Endothelial cell of umbilical vein (primary cell): ENCODE measurements around the gene IGFBPL1. TPM values are rescaled to one million over a fixed set of nuclear protein-coding genes. Genes with fewer than 3 reads are reported as not detected.

Source experiments
- BruUV-seq: library from RNA; stranded (reverse); fragments of 400-500 nt; replicated peaks from 2 replicates; lab custom pipeline; 2021; lab: Mats Ljungman, UMichigan
- CTCF ChIA-PET: fragments of 300-600, 350-600 bp; sonication (Branson Sonifier 250); formaldehyde crosslinking; loops from one replicate; lab custom pipeline; 2021; ENCODE audit warnings: antibody characterized with exemption, inconsistent platforms; lab: Charles Lee
- POLR2A ChIA-PET: fragments of 300-600, 350-600 bp; sonication (Branson Sonifier 250); formaldehyde crosslinking; loops from one replicate; lab custom pipeline; 2021; ENCODE audit warnings: antibody characterized with exemption, inconsistent platforms; lab: Charles Lee
- DNase-seq: peaks from one replicate; pipeline ENCODE4 v3.0.0-alpha.2; 2011; ENCODE audit warnings: low read depth, low spot score
- FAIRE-seq: peaks from 2 replicates; lab custom pipeline; 2011; peaks lifted over from hg19 to GRCh38; lab: Jason Lieb, UNC
- H2AFZ ChIP-seq: 2 replicates; pipeline ENCODE4 v1.6.0; 2012; ENCODE audit warnings: low read depth, low read length, control low read depth, inconsistent platforms
- H3K27ac ChIP-seq: 2 replicates; pipeline ENCODE4 v1.5.1; 2011; ENCODE audit warnings: low read depth, mild to moderate bottlenecking, control low read depth, low read length, moderate library complexity; ENCODE audit not compliant: insufficient read depth
- H3K27me3 ChIP-seq, 2 experiments: 2 replicates each; pipeline versions ENCODE4 v1.6.0 to v1.6.1; 2011; ENCODE audit warnings: low read length in 2 of 2, mixed read lengths in 1 of 2; ENCODE audit not compliant: control insufficient read depth in 2 of 2, insufficient read depth in 2 of 2
- H3K36me3 ChIP-seq, 2 experiments: 2 replicates in 1 of 2; 3 replicates in 1 of 2; pipeline ENCODE4 v1.5.1; 2011; ENCODE audit warnings: low read length in 2 of 2, mild to moderate bottlenecking in 1 of 2, moderate library complexity in 1 of 2; ENCODE audit not compliant: control insufficient read depth in 2 of 2, insufficient read depth in 2 of 2; ENCODE audit errors: extremely low read depth in 1 of 2
- H3K4me1 ChIP-seq: 3 replicates; pipeline ENCODE4 v1.5.1; 2011; ENCODE audit warnings: mild to moderate bottlenecking, low read length; ENCODE audit not compliant: control insufficient read depth, insufficient read depth; ENCODE audit errors: extremely low read depth
- H3K4me2 ChIP-seq: 2 replicates; pipeline ENCODE4 v1.6.1; 2011; ENCODE audit warnings: low read length, control low read depth, mixed read lengths; ENCODE audit not compliant: insufficient read depth
- H3K4me3 ChIP-seq, 3 experiments: fragments of 200-600 bp in 1 of 3; sonication (generic), shearing (Covaris generic) in 1 of 3; replicated peaks in 1 of 3; 2 replicates each; pipeline ENCODE4 v1.5.1; 2011 to 2016; ENCODE audit warnings: control low read depth in 3 of 3, low read length in 3 of 3, mild to moderate bottlenecking in 2 of 3, inconsistent platforms in 1 of 3, low read depth in 1 of 3, moderate library complexity in 1 of 3; ENCODE audit not compliant: insufficient read depth in 1 of 3
- H3K79me2 ChIP-seq: 2 replicates; pipeline ENCODE4 v1.6.0; 2012; ENCODE audit warnings: low read length, inconsistent platforms; ENCODE audit not compliant: control insufficient read depth, insufficient read depth
- H3K9ac ChIP-seq: replicated peaks from 2 replicates; pipeline ENCODE3; 2011; ENCODE audit warnings: low read length, control low read depth; ENCODE audit not compliant: insufficient read depth; ENCODE audit errors: extremely low read depth
- H3K9me1 ChIP-seq: replicated peaks from 3 replicates; pipeline ENCODE4 v1.6.0; 2011; ENCODE audit warnings: mild to moderate bottlenecking, low read length; ENCODE audit not compliant: control insufficient read depth, insufficient read depth; ENCODE audit errors: extremely low read depth
- H3K9me3 ChIP-seq: replicated peaks from 2 replicates; pipeline ENCODE4 v1.5.1; 2012; ENCODE audit warnings: low read length, inconsistent platforms; ENCODE audit not compliant: control insufficient read depth, insufficient read depth
- H4K20me1 ChIP-seq: replicated peaks from 2 replicates; pipeline ENCODE3; 2011; ENCODE audit warnings: mild to moderate bottlenecking, low read length; ENCODE audit not compliant: control insufficient read depth, insufficient read depth; ENCODE audit errors: extremely low read depth
- EZH2 ChIP-seq: IDR thresholded peaks from 2 replicates; pipeline ENCODE4 v1.6.1; 2012; ENCODE audit warnings: borderline replicate concordance, low read depth, mild to moderate bottlenecking, moderate library complexity, low read length, inconsistent platforms; ENCODE audit not compliant: severe bottlenecking
- FOS ChIP-seq: IDR thresholded peaks from 2 replicates; pipeline ENCODE4 v1.6.1; 2011; ENCODE audit warnings: mild to moderate bottlenecking, low read length, moderate library complexity, borderline replicate concordance; ENCODE audit not compliant: insufficient read depth
- GATA2 ChIP-seq: IDR thresholded peaks from 2 replicates; pipeline ENCODE4 v1.7.0; 2011; ENCODE audit warnings: low read depth, mild to moderate bottlenecking, moderate library complexity, mixed read lengths, low read length; ENCODE audit not compliant: insufficient read length, insufficient read depth
- JUN ChIP-seq: IDR thresholded peaks from 2 replicates; pipeline ENCODE4 v1.6.1; 2011; ENCODE audit warnings: borderline replicate concordance, low read depth; ENCODE audit not compliant: insufficient read length, insufficient read depth
- MYC ChIP-seq: IDR thresholded peaks from one replicate; pipeline ENCODE4 v1.6.1; 2011; ENCODE audit warnings: mild to moderate bottlenecking, low read depth, low read length
- POLR2A ChIP-seq: IDR thresholded peaks from 2 replicates; pipeline ENCODE4 v1.6.1; 2012; ENCODE audit warnings: low read depth, mild to moderate bottlenecking, control low read depth, low read length
- POLR2AphosphoS5 ChIP-seq: IDR thresholded peaks from 2 replicates; pipeline ENCODE4 v1.6.1; 2012; ENCODE audit warnings: low read depth, mild to moderate bottlenecking, control low read depth, low read length, moderate library complexity; ENCODE audit not compliant: insufficient read depth
- dilution Hi-C: fragments of 300-500 bp; cut with MboI; formaldehyde crosslinking; loops from one replicate; pipeline ENCODE4 v1.15.0; 2019; ENCODE audit warnings: low sequenced_read_pairs; ENCODE audit not compliant: extremely low pct_ligation_motif_present
- intact Hi-C: fragments of 100-400 bp; cut with micrococcal nuclease; formaldehyde crosslinking; loops from one replicate; pipeline ENCODE4 v1.10.0; 2022
- polyA plus RNA-seq, 4 experiments: library from polyadenylated mRNA; depleted of rRNA in 3 of 4; stranded (reverse) in 3 of 4; unstranded in 1 of 4; fragments of >200 nt; gene quantifications; 2 replicates each; pipeline versions ENCODE4 v1.2.1 to v1.2.3, GENCODE V29; 2011 to 2012; ENCODE audit warnings: missing spikeins in 1 of 4
- total RNA-seq: library from RNA; stranded (reverse); gene quantifications from 2 replicates; pipeline ENCODE4 v1.2.3, GENCODE V29; 2021
- TF ChIP-seq, protein P1 (sequence below): IDR thresholded peaks from 2 replicates; pipeline ENCODE4 v1.6.1; 2011; ENCODE audit not compliant: insufficient read depth, insufficient read length
- TF ChIP-seq, protein P2 (sequence below), 2 donors: IDR thresholded peaks; 1 replicate in 1 of 2; 2 replicates in 1 of 2; pipeline ENCODE4 v1.5.1; 2011; ENCODE audit warnings: low read length in 2 of 2, mild to moderate bottlenecking in 2 of 2, moderate library complexity in 2 of 2, control low read depth in 1 of 2, inconsistent platforms in 1 of 2, low read depth in 1 of 2; ENCODE audit not compliant: insufficient read depth in 1 of 2; ENCODE audit errors: extremely low read depth in 1 of 2

The IGFBPL1 gene
- total and polyA plus RNA-seq, 2 donors (not counting 3 experiments of a cell fraction or from before 2014, with no cell fraction given): not detected

DNA sequence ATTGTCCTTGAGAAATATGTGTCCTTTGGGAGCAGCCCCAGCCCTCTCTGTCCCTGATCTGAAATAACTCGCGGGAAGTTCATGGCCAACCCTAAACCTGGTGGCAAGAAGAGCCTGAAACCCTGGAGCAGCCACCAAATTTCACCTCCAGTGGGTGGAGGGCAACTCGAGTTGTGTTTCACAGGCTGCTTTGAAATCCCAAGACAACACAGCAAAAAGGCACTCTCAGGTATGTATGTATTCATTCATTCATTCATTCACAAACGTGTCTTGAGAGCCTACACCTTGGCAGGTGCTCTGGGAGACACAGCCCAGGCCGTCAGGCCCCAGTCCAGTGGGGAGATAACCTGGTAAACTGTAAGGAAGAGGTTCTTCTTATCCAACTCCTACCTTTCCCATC, 67.4 kb downstream of the IGFBPL1 start:
- BruUV-seq: no TSS peak
- dilution Hi-C loops: no loop called here
- H3K9me1 ChIP-seq: no peaks in the 10 kb centered on the region
- DNase-seq (no peak), FAIRE-seq (no peak)
- TF ChIP-seq POLR2A (no peak), GATA2 (no peak), FOS (no peak), MYC (no peak), POLR2AphosphoS5 (no peak), JUN (no peak), EZH2 (no peak)
- TF ChIP-seq, protein P1, sequence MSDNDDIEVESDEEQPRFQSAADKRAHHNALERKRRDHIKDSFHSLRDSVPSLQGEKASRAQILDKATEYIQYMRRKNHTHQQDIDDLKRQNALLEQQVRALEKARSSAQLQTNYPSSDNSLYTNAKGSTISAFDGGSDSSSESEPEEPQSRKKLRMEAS: no peak
- TF ChIP-seq, protein P2, sequence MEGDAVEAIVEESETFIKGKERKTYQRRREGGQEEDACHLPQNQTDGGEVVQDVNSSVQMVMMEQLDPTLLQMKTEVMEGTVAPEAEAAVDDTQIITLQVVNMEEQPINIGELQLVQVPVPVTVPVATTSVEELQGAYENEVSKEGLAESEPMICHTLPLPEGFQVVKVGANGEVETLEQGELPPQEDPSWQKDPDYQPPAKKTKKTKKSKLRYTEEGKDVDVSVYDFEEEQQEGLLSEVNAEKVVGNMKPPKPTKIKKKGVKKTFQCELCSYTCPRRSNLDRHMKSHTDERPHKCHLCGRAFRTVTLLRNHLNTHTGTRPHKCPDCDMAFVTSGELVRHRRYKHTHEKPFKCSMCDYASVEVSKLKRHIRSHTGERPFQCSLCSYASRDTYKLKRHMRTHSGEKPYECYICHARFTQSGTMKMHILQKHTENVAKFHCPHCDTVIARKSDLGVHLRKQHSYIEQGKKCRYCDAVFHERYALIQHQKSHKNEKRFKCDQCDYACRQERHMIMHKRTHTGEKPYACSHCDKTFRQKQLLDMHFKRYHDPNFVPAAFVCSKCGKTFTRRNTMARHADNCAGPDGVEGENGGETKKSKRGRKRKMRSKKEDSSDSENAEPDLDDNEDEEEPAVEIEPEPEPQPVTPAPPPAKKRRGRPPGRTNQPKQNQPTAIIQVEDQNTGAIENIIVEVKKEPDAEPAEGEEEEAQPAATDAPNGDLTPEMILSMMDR (IDR thresholded peaks at IDR 0.05; ENCODE audit: extremely low read depth in 1 of 2, insufficient read depth in 1 of 2, low read depth in 1 of 2, low read length in 2 of 2): no peak
- H3K36me3 ChIP-seq: no peaks in the 10 kb centered on the region
- POLR2A ChIA-PET: no interaction called here
- no peak overlapping the region for H2AFZ ChIP-seq
- no peaks in the 10 kb centered on the region for H3K4me1 ChIP-seq
- no peaks in the 10 kb centered on the region for H3K9me3 ChIP-seq
- no peak overlapping the region for H3K9ac ChIP-seq
- peaks cover 0 to 4% of the 10 kb centered on the region in 2 experiments for H3K27me3 ChIP-seq
- intact Hi-C loops: no loop called here
- CTCF ChIA-PET: interaction anchor here (1.7 to 1.9 kb wide), 2 partner anchors 16 to 443 kb away, joined by 4 to 8 read pairs; no protein-coding TSS in a partner anchor
- H3K79me2 ChIP-seq: no peaks in the 10 kb centered on the region
- H3K4me2 ChIP-seq: no peak overlapping the region
- H3K4me3 ChIP-seq: no peak overlapping the region
- no peaks in the 10 kb centered on the region for H4K20me1 ChIP-seq
- no peak overlapping the region for H3K27ac ChIP-seq

Other genes starting within 250 kb of the IGFBPL1 start
- gene ALDH1B1, start 31.8 kb downstream of the IGFBPL1 start, total RNA-seq: 20.5 and 21.7 TPM in 2 replicates
- 10.2 and 11.5 TPM in 2 replicates for gene ALDH1B1, start 31.8 kb downstream of the IGFBPL1 start, polyA plus RNA-seq
- gene ANKRD18A, start 196.1 kb upstream of the IGFBPL1 start, total RNA-seq: 0.21 TPM in 1 of 2 replicates, not detected in the other
- gene ANKRD18A, start 196.1 kb upstream of the IGFBPL1 start, polyA plus RNA-seq: 0.11 and 3.2 TPM in 2 replicates